HepG2 (cell line): ENCODE measurements around the gene ACAP2. TPM values are rescaled to one million over a fixed set of nuclear protein-coding genes. Genes with fewer than 3 reads are reported as not detected.

Experiments used
- ATAC-seq: fragments of 200-7000 bp; cut with Tn5 transposase; 3 replicates; pipeline ENCODE4 v1.9.1; 2020; ENCODE audit warnings: mild to moderate bottlenecking, moderate library complexity
- BruUV-seq: library from RNA; stranded (reverse); fragments of 400-500 nt; replicated peaks from 2 replicates; lab custom pipeline; 2021; lab: Mats Ljungman, UMichigan
- CTCF ChIA-PET: fragments of 300-600 bp; formaldehyde crosslinking; extraction: SDS; loops from one replicate; lab custom pipeline; 2021; ENCODE audit warnings: low total read pairs, inconsistent platforms, low intra/inter-chr PET ratio; lab: Yijun Ruan, JAX
- POLR2A ChIA-PET: fragments of 350-600 bp; sonication (Branson Sonifier 250); formaldehyde crosslinking; loops from one replicate; lab custom pipeline; 2020; ENCODE audit warnings: antibody characterized with exemption, inconsistent platforms; lab: Yijun Ruan, JAX
- DNase-seq: peaks from one replicate; pipeline ENCODE4 v3.0.0-alpha.2; 2015; ENCODE audit warnings: low spot score
- FAIRE-seq: peaks from 3 replicates; lab custom pipeline; 2011; peaks lifted over from hg19 to GRCh38; lab: Jason Lieb, UNC
- H2AFZ ChIP-seq: one replicate; pipeline ENCODE4 v1.6.1; 2011; ENCODE audit warnings: low read length, inconsistent platforms
- H3K27ac ChIP-seq: fragments of 300-600 bp; 3 replicates; pipeline ENCODE4 v1.8.0; 2011; ENCODE audit warnings: mixed run types, mild to moderate bottlenecking, mixed read lengths, low read length, inconsistent platforms; ENCODE audit not compliant: insufficient read depth; ENCODE audit errors: extremely low read length
- H3K27me3 ChIP-seq, 2 experiments: fragments of 200-600 bp in 1 of 2; 2 replicates in 1 of 2; 3 replicates in 1 of 2; pipeline versions ENCODE4 v1.6.0 to v1.8.0; 2011; ENCODE audit warnings: low read length in 2 of 2, mild to moderate bottlenecking in 2 of 2, moderate library complexity in 2 of 2, inconsistent platforms in 1 of 2; ENCODE audit not compliant: insufficient read depth in 2 of 2, control insufficient read depth in 1 of 2
- H3K36me3 ChIP-seq, 2 experiments: fragments of 200-600 bp in 1 of 2; replicated peaks in 1 of 2; 2 replicates in 1 of 2; 3 replicates in 1 of 2; pipeline versions ENCODE4 v1.5.1 to v1.8.0; 2011; ENCODE audit warnings: low read length in 2 of 2, inconsistent platforms in 1 of 2; ENCODE audit not compliant: insufficient read depth in 2 of 2, control insufficient read depth in 1 of 2
- H3K4me1 ChIP-seq: 2 replicates; pipeline ENCODE4 v1.5.1; 2012; ENCODE audit warnings: low read length, inconsistent platforms; ENCODE audit not compliant: insufficient read depth
- H3K4me2 ChIP-seq: 2 replicates; pipeline ENCODE4 v1.6.0; 2011; ENCODE audit warnings: low read depth, low read length, inconsistent platforms
- H3K4me3 ChIP-seq, 3 experiments: fragments of 200-600 bp in 1 of 3; sonication (generic), shearing (Covaris generic) in 1 of 3; replicated peaks in 1 of 3; 2 replicates each; pipeline ENCODE4 v1.5.1; 2011 to 2016; ENCODE audit warnings: low read length in 3 of 3, inconsistent platforms in 2 of 3, low read depth in 2 of 3, mild to moderate bottlenecking in 2 of 3, control low read depth in 1 of 3, mixed read lengths in 1 of 3; ENCODE audit not compliant: insufficient read depth in 1 of 3
- H3K79me2 ChIP-seq: one replicate; pipeline ENCODE4 v1.6.1; 2011; ENCODE audit warnings: low read length, inconsistent platforms; ENCODE audit not compliant: insufficient read depth
- H3K9ac ChIP-seq: 2 replicates; pipeline ENCODE4 v1.6.0; 2011; ENCODE audit warnings: mild to moderate bottlenecking, low read depth, low read length, inconsistent platforms; ENCODE audit not compliant: insufficient read depth
- H3K9me3 ChIP-seq: 2 replicates; pipeline ENCODE4 v1.5.1; 2012; ENCODE audit warnings: mild to moderate bottlenecking, low read length
- H4K20me1 ChIP-seq: 2 replicates; pipeline ENCODE4 v1.6.0; 2011; ENCODE audit warnings: inconsistent platforms, mild to moderate bottlenecking, low read length, moderate library complexity; ENCODE audit not compliant: insufficient read depth
- ARNTL ChIP-seq: sonication (generic); formaldehyde crosslinking; IDR thresholded peaks from 2 replicates; pipeline ENCODE4 v1.4.0; 2020; ENCODE audit warnings: mild to moderate bottlenecking, missing genetic modification reagents
- CAMTA2 ChIP-seq: sonication (generic); formaldehyde crosslinking; IDR thresholded peaks from 2 replicates; pipeline ENCODE4 v1.4.0; 2020; ENCODE audit warnings: mild to moderate bottlenecking, missing genetic modification reagents, borderline replicate concordance
- CCDC6 ChIP-seq: sonication (generic); formaldehyde crosslinking; IDR thresholded peaks from 2 replicates; pipeline ENCODE4 v1.8.1; 2022; ENCODE audit warnings: mild to moderate bottlenecking, missing genetic modification reagents, moderate library complexity
- MEIS2 ChIP-seq: sonication (generic); formaldehyde crosslinking; IDR thresholded peaks from 2 replicates; pipeline ENCODE4 v1.9.0; 2021; ENCODE audit warnings: mild to moderate bottlenecking, missing genetic modification reagents
- MTF1 ChIP-seq: sonication (generic); formaldehyde crosslinking; IDR thresholded peaks from 2 replicates; pipeline ENCODE4 v1.5.0; 2020; ENCODE audit warnings: missing genetic modification reagents
- NR2F2 ChIP-seq: IDR thresholded peaks from 2 replicates; pipeline ENCODE4 v1.6.1; 2012; ENCODE audit warnings: low read depth, inconsistent platforms, borderline replicate concordance
- ZNF160 ChIP-seq: sonication (generic); formaldehyde crosslinking; IDR thresholded peaks from 2 replicates; pipeline ENCODE4 v1.8.0; 2022; ENCODE audit warnings: mild to moderate bottlenecking, inconsistent platforms, missing genetic modification reagents
- ZNF30 ChIP-seq: sonication (generic); formaldehyde crosslinking; IDR thresholded peaks from 2 replicates; pipeline ENCODE4 v1.5.0; 2020; ENCODE audit warnings: mild to moderate bottlenecking, missing genetic modification reagents
- ZNF782 ChIP-seq: sonication (generic); formaldehyde crosslinking; IDR thresholded peaks from 2 replicates; pipeline ENCODE4 v1.4.0; 2020; ENCODE audit warnings: missing genetic modification reagents, mild to moderate bottlenecking, borderline replicate concordance
- WGBS: methylation state at CpG from one replicate; pipeline ENCODE4 v1.1.6; 2017; ENCODE audit warnings: low lambda C conversion rate; 5-methylcytosine and 5-hydroxymethylcytosine counted together
- in situ Hi-C: cut with HindIII; loops from 2 replicates; pipeline ENCODE4 v1.10.0; 2017; ENCODE audit warnings: low pct_unique_long_range_greater_than_20kb; ENCODE audit not compliant: extremely low pct_ligation_motif_present
- intact Hi-C: fragments of 100-400 bp; cut with micrococcal nuclease; formaldehyde crosslinking; loops from one replicate; pipeline ENCODE4 v1.10.0; 2022; ENCODE audit not compliant: unreplicated experiment
- polyA plus RNA-seq, 8 experiments: library from polyadenylated mRNA; depleted of rRNA in 3 of 8; stranded (reverse) in 7 of 8; unstranded in 1 of 8; fragments of >200 nt; fragmentation: Illumina TruSeq in 4 of 8; extraction: Trizol in 4 of 8; gene quantifications; 2 replicates each; pipeline versions ENCODE4 v1.2.1 to v1.2.3, GENCODE V29; 2011 to 2016; ENCODE audit warnings: low read depth in 4 of 8, missing spikeins in 1 of 8, mixed read lengths in 1 of 8; ENCODE audit not compliant: insufficient read depth in 1 of 8
- total RNA-seq, 5 experiments: library from RNA; depleted of rRNA; stranded (reverse); fragments of >200 nt; fragmentation: Illumina TruSeq; extraction: Trizol; gene quantifications; 2 replicates each; pipeline ENCODE4 v1.2.3, GENCODE V29; 2016; ENCODE audit warnings: low read depth in 1 of 5

The ACAP2 gene
- total and polyA plus RNA-seq, 2 of the 13 experiments (the other 11 are each of a cell fraction or from before 2014, with no cell fraction given), result 7.3 to 23.9 TPM

- H3K4me3 ChIP-seq, result no peak overlapping the region
- H3K36me3 ChIP-seq, result no peaks in the 10 kb centered on the region
- in situ Hi-C loops (no loop called here), intact Hi-C loops (loop anchor here (10.0 kb wide), 1 partner anchor 76 kb away; no protein-coding TSS in a partner anchor)
- H3K9me3 ChIP-seq, result no peaks in the 10 kb centered on the region
- ChIA-PET CTCF (no interaction called here), POLR2A (no interaction called here)
- no peak overlapping the region for H3K27ac ChIP-seq
- ATAC-seq (no peak), FAIRE-seq (no peak), DNase-seq (no peak)
- H3K4me2 ChIP-seq, result no peak overlapping the region
- no peaks in the 10 kb centered on the region; a peak in 1 of 5 replicates for H3K27me3 ChIP-seq
- 60% methylated on average over 12 of the region's 12 CpGs for WGBS
- no peak for TF ChIP-seq MTF1 (CRISPR knock-in tag)
- no peak for TF ChIP-seq CAMTA2 (CRISPR knock-in tag)
- TF ChIP-seq ZNF160 (CRISPR knock-in tag), result no peak
- TF ChIP-seq ZNF30 (CRISPR knock-in tag), result no peak
- no peak for TF ChIP-seq ZNF782 (CRISPR knock-in tag)
- no peak overlapping the region for H2AFZ ChIP-seq
- no peak overlapping the region for H3K9ac ChIP-seq
- H4K20me1 ChIP-seq, result no peaks in the 10 kb centered on the region
- peaks cover 42% of the 10 kb centered on the region for H3K4me1 ChIP-seq
- BruUV-seq, result no TSS peak
- H3K79me2 ChIP-seq, result no peaks in the 10 kb centered on the region
Measured at GRCh38 chr3:195448205-195448875, 5.5 kb upstream of the ACAP2 start.

- intact Hi-C loops, result loop anchor here (10.0 kb wide), 1 partner anchor 78 kb away; no protein-coding TSS in a partner anchor
- CTCF ChIA-PET, result no interaction called here
- in situ Hi-C loops, result no loop called here
- H3K4me3 ChIP-seq, result no peak overlapping the region; a peak in 1 of 6 replicates
- POLR2A ChIA-PET, result no interaction called here
- 57% methylated on average over 6 of the region's 6 CpGs for WGBS
- no peak for FAIRE-seq
- no peak overlapping the region for H2AFZ ChIP-seq
- no peak for DNase-seq
- H3K4me1 ChIP-seq, result peaks cover 42% of the 10 kb centered on the region
- TF ChIP-seq MEIS2 (CRISPR knock-in tag), result no peak
- no peak for TF ChIP-seq CCDC6 (CRISPR knock-in tag)
- no peak for TF ChIP-seq NR2F2
- no peak for TF ChIP-seq ZNF160 (CRISPR knock-in tag)
- TF ChIP-seq ARNTL, result no peak
- ATAC-seq, result no peak
- H3K9ac ChIP-seq, result no peak overlapping the region
- no peaks in the 10 kb centered on the region for H4K20me1 ChIP-seq
- no peaks in the 10 kb centered on the region for H3K36me3 ChIP-seq
- no TSS peak for BruUV-seq
- H3K9me3 ChIP-seq, result no peaks in the 10 kb centered on the region
- H3K27me3 ChIP-seq, result no peaks in the 10 kb centered on the region
- H3K4me2 ChIP-seq, result no peak overlapping the region; the same call in 1 of the 2 replicates
- no peaks in the 10 kb centered on the region for H3K79me2 ChIP-seq
- no peak overlapping the region for H3K27ac ChIP-seq
Measured at GRCh38 chr3:195447201-195447600, 4.4 kb upstream of the ACAP2 start.
